ENCODE results near the gene MIX23. TPM values are rescaled to one million over a fixed set of nuclear protein-coding genes. Genes with fewer than 3 reads are reported as not detected.

The MIX23 gene
- total RNA-seq, 1 donor from 2014 or later: 46.6 TPM

GRCh38 chr3:122410111-122410510 is 27.1 kb upstream of the MIX23 start:
- H3K4me2 ChIP-seq (ENCODE audit: low read length): no peak overlapping the region
- H3K27me3 ChIP-seq (ENCODE audit: insufficient read depth, low read length): no peaks in the 10 kb centered on the region
- H3K36me3 ChIP-seq (ENCODE audit: insufficient read depth, low read length): peaks cover 11% of the 10 kb centered on the region
- H3K4me3 ChIP-seq (ENCODE audit: insufficient read depth, low read depth, low read length): no peak overlapping the region
- H4K20me1 ChIP-seq (ENCODE audit: insufficient read depth, low read length): no peaks in the 10 kb centered on the region
- H3K9ac ChIP-seq (ENCODE audit: low read length): no peak overlapping the region
- peaks cover 6% of the 10 kb centered on the region for H3K4me1 ChIP-seq (ENCODE audit: insufficient read depth, low read length)
- Mint-ChIP-seq H3K27me3 (ENCODE audit: low read depth, unreplicated experiment) (no peaks in the 10 kb centered on the region), H3K4me3 (ENCODE audit: unreplicated experiment) (no peak overlapping the region), H3K4me1 (ENCODE audit: low read depth, unreplicated experiment) (peaks cover 16% of the 10 kb centered on the region), H3K9me3 (ENCODE audit: unreplicated experiment) (no peaks in the 10 kb centered on the region), H3K36me3 (ENCODE audit: low read depth, unreplicated experiment) (peaks cover 20% of the 10 kb centered on the region), H3K27ac (ENCODE audit: unreplicated experiment) (no peak overlapping the region)
- peaks cover 22% of the 10 kb centered on the region for H3K79me2 ChIP-seq (ENCODE audit: insufficient read depth, low read length)
- no peak overlapping the region for H3K27ac ChIP-seq (ENCODE audit: low read depth, low read length)
- TF ChIP-seq CTCF (IDR thresholded peaks at IDR 0.05; ENCODE audit: insufficient read depth, low read depth, low read length) (no peak), EZH2 (IDR thresholded peaks at IDR 0.05; ENCODE audit: insufficient read depth, low read length) (no peak)
- no peak overlapping the region for H2AFZ ChIP-seq (ENCODE audit: low read depth, low read length)
- DNase-seq (ENCODE audit: low read depth): no peak
- no peaks in the 10 kb centered on the region for H3K9me3 ChIP-seq (ENCODE audit: insufficient read depth, low read depth, low read length)
- FAIRE-seq: no peak

- peaks cover 16% of the 10 kb centered on the region for H3K79me2 ChIP-seq (ENCODE audit: insufficient read depth, low read length)
- H4K20me1 ChIP-seq (ENCODE audit: insufficient read depth, low read length): no peaks in the 10 kb centered on the region
- H3K36me3 ChIP-seq (ENCODE audit: insufficient read depth, low read length): peaks cover 11% of the 10 kb centered on the region
- H3K27ac ChIP-seq (ENCODE audit: low read depth, low read length): no peak overlapping the region
- H3K9ac ChIP-seq (ENCODE audit: low read length): no peak overlapping the region
- peaks cover 10% of the 10 kb centered on the region for H3K4me1 Mint-ChIP-seq (ENCODE audit: low read depth, unreplicated experiment)
- no peaks in the 10 kb centered on the region for H3K9me3 ChIP-seq (ENCODE audit: insufficient read depth, low read depth, low read length)
- peaks cover 20% of the 10 kb centered on the region for H3K36me3 Mint-ChIP-seq (ENCODE audit: low read depth, unreplicated experiment)
- H2AFZ ChIP-seq (ENCODE audit: low read depth, low read length): no peak overlapping the region
- H3K27ac Mint-ChIP-seq (ENCODE audit: unreplicated experiment): no peak overlapping the region
- DNase-seq (ENCODE audit: low read depth): no peak
- H3K4me3 ChIP-seq (ENCODE audit: insufficient read depth, low read depth, low read length): no peak overlapping the region
- H3K4me2 ChIP-seq (ENCODE audit: low read length): no peak overlapping the region
- H3K4me1 ChIP-seq (ENCODE audit: insufficient read depth, low read length): no peaks in the 10 kb centered on the region
- H3K4me3 Mint-ChIP-seq (ENCODE audit: unreplicated experiment): no peak overlapping the region
- no peaks in the 10 kb centered on the region for H3K27me3 Mint-ChIP-seq (ENCODE audit: low read depth, unreplicated experiment)
- FAIRE-seq: no peak
- TF ChIP-seq CTCF (IDR thresholded peaks at IDR 0.05; ENCODE audit: insufficient read depth, low read depth, low read length) (no peak), EZH2 (IDR thresholded peaks at IDR 0.05; ENCODE audit: insufficient read depth, low read length) (no peak)
- H3K27me3 ChIP-seq (ENCODE audit: insufficient read depth, low read length): no peaks in the 10 kb centered on the region
- H3K9me3 Mint-ChIP-seq (ENCODE audit: unreplicated experiment): no peaks in the 10 kb centered on the region
These were observed 26.4 kb upstream of the MIX23 start for GRCh38 chr3:122409446-122409845.

DNA sequence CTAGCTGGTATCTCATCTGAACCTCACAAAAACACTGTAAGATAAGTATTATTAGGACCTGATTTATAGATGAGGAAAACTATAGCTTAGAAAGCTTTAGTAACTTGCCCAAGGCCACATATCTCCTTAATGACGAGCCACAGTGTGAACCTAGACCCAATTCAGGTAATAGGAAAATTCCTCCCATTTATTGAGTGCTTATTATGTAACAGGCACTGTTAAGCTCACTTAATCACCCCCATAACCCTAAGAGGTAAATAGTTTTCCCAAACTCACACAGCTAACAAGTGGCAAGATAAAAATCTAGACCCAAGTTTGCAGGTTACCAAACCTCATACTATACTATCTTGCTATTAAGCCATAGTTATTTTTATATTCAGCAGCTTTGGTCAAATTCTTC is 24.9 kb upstream of the MIX23 start:
- Histone ChIP-seq H3K36me3 (ENCODE audit: insufficient read depth, low read length) (peaks cover 11% of the 10 kb centered on the region), H3K27me3 (ENCODE audit: insufficient read depth, low read length) (no peaks in the 10 kb centered on the region), H3K79me2 (ENCODE audit: insufficient read depth, low read length) (peaks cover under 1% of the 10 kb centered on the region), H2AFZ (ENCODE audit: low read depth, low read length) (no peak overlapping the region), H3K4me3 (ENCODE audit: insufficient read depth, low read depth, low read length) (no peak overlapping the region), H4K20me1 (ENCODE audit: insufficient read depth, low read length) (no peaks in the 10 kb centered on the region), H3K27ac (ENCODE audit: low read depth, low read length) (no peak overlapping the region), H3K9ac (ENCODE audit: low read length) (no peak overlapping the region), H3K9me3 (ENCODE audit: insufficient read depth, low read depth, low read length) (no peaks in the 10 kb centered on the region), H3K4me2 (ENCODE audit: low read length) (no peak overlapping the region), H3K4me1 (ENCODE audit: insufficient read depth, low read length) (peaks cover 8% of the 10 kb centered on the region)
- peaks cover 20% of the 10 kb centered on the region for H3K36me3 Mint-ChIP-seq (ENCODE audit: low read depth, unreplicated experiment)
- H3K4me3 Mint-ChIP-seq (ENCODE audit: unreplicated experiment): no peak overlapping the region
- no peak for TF ChIP-seq EZH2 (IDR thresholded peaks at IDR 0.05; ENCODE audit: insufficient read depth, low read length)
- TF ChIP-seq CTCF (IDR thresholded peaks at IDR 0.05; ENCODE audit: insufficient read depth, low read depth, low read length): no peak
- FAIRE-seq: no peak
- no peaks in the 10 kb centered on the region for H3K27me3 Mint-ChIP-seq (ENCODE audit: low read depth, unreplicated experiment)
- no peak overlapping the region for H3K27ac Mint-ChIP-seq (ENCODE audit: unreplicated experiment)
- DNase-seq (ENCODE audit: low read depth): no peak
- H3K9me3 Mint-ChIP-seq (ENCODE audit: unreplicated experiment): no peaks in the 10 kb centered on the region
- peaks cover 20% of the 10 kb centered on the region for H3K4me1 Mint-ChIP-seq (ENCODE audit: low read depth, unreplicated experiment)
